GM23338 (cell line): ENCODE data around the gene CAPN10. TPM values are rescaled to one million over a fixed set of nuclear protein-coding genes. Genes with fewer than 3 reads are reported as not detected.

Experiments
- ATAC-seq: fragments of 200-7000 bp; cut with Tn5 transposase; 3 replicates; pipeline ENCODE4 v1.9.1; 2020
- DNase-seq: peaks from one replicate; pipeline ENCODE4 v3.0.0-alpha.2; 2015; ENCODE audit warnings: low spot score
- H2AFZ ChIP-seq: fragments of 200-600 bp; sonication (generic); 2 replicates; pipeline ENCODE4 v1.8.0; 2016; ENCODE audit warnings: antibody characterized with exemption, mild to moderate bottlenecking, moderate library complexity
- H3F3A ChIP-seq: fragments of 200-600 bp; sonication (generic); replicated peaks from 2 replicates; pipeline ENCODE4 v1.8.0; 2017; ENCODE audit warnings: antibody characterized with exemption, mixed run types, low read depth
- H3K27ac ChIP-seq: fragments of 200-600 bp; sonication (generic); 2 replicates; pipeline ENCODE4 v1.6.1; 2016; ENCODE audit warnings: low read depth
- H3K27me3 ChIP-seq: fragments of 200-600 bp; sonication (generic); 2 replicates; pipeline ENCODE4 v1.8.0; 2016; ENCODE audit warnings: mild to moderate bottlenecking, mixed run types, moderate library complexity; ENCODE audit not compliant: insufficient read depth
- H3K36me3 ChIP-seq: fragments of 200-600 bp; sonication (generic); 2 replicates; pipeline ENCODE4 v1.8.0; 2016; ENCODE audit warnings: mild to moderate bottlenecking; ENCODE audit not compliant: insufficient read depth
- H3K4me1 ChIP-seq: fragments of 200-600 bp; sonication (generic); 2 replicates; pipeline ENCODE4 v1.8.0; 2016; ENCODE audit warnings: mild to moderate bottlenecking, moderate library complexity; ENCODE audit not compliant: insufficient read depth
- H3K4me2 ChIP-seq: fragments of 200-600 bp; sonication (generic); 2 replicates; pipeline ENCODE4 v1.7.1; 2017; ENCODE audit warnings: mixed run types
- H3K4me3 ChIP-seq: fragments of 200-600 bp; sonication (generic); 2 replicates; pipeline ENCODE4 v1.6.1; 2016; ENCODE audit warnings: mixed run types
- H3K79me2 ChIP-seq: fragments of 200-600 bp; sonication (generic); replicated peaks from 2 replicates; pipeline ENCODE4 v1.8.0; 2017; ENCODE audit warnings: mild to moderate bottlenecking; ENCODE audit not compliant: insufficient read depth
- H3K9me2 ChIP-seq: fragments of 200-600 bp; sonication (generic); 2 replicates; pipeline ENCODE4 v1.8.0; 2017; ENCODE audit not compliant: insufficient read depth
- H4K20me1 ChIP-seq: fragments of 200-600 bp; sonication (generic); replicated peaks from 2 replicates; pipeline ENCODE4 v1.8.0; 2017; ENCODE audit warnings: mild to moderate bottlenecking; ENCODE audit not compliant: insufficient read depth
- H3K27ac Mint-ChIP-seq: 2 replicates; pipeline ENCODE4 v1.8.0; 2020; ENCODE audit warnings: inconsistent platforms, mild to moderate bottlenecking, moderate library complexity, mixed read lengths
- H3K27me3 Mint-ChIP-seq: 3 replicates; pipeline ENCODE4 v1.8.0; 2022; ENCODE audit warnings: low read depth, mild to moderate bottlenecking, moderate library complexity, mixed read lengths, inconsistent platforms; ENCODE audit not compliant: insufficient read depth, poor library complexity
- H3K36me3 Mint-ChIP-seq: 3 replicates; pipeline ENCODE4 v1.8.0; 2021; ENCODE audit warnings: low read depth, mild to moderate bottlenecking, inconsistent platforms, moderate library complexity, mixed read lengths
- H3K4me1 Mint-ChIP-seq: 3 replicates; pipeline ENCODE4 v1.8.0; 2020; ENCODE audit warnings: mild to moderate bottlenecking, inconsistent platforms, mixed read lengths
- H3K4me3 Mint-ChIP-seq: 3 replicates; pipeline ENCODE4 v1.8.0; 2021; ENCODE audit warnings: moderate library complexity, mild to moderate bottlenecking, inconsistent platforms, mixed read lengths
- H3K9me3 Mint-ChIP-seq: 3 replicates; pipeline ENCODE4 v1.8.0; 2020; ENCODE audit warnings: moderate library complexity, mild to moderate bottlenecking, inconsistent platforms, mixed read lengths
- CREB1 ChIP-seq: fragments of 250-450 bp; sonication (Bioruptor Pico); IDR thresholded peaks from 2 replicates; pipeline ENCODE4 v1.5.0; 2020; ENCODE audit warnings: low read depth, mild to moderate bottlenecking, moderate library complexity
- CTCF ChIP-seq, 2 experiments: fragments of 200-600 bp in 1 of 2; sonication (generic) in 1 of 2; conservative IDR thresholded peaks; 2 replicates each; pipeline versions ENCODE4 v1.5.1 to v1.6.1; 2016 to 2017; ENCODE audit warnings: antibody characterized with exemption in 2 of 2, low read depth in 2 of 2, mild to moderate bottlenecking in 2 of 2, moderate library complexity in 1 of 2
- ETS1 ChIP-seq: IDR thresholded peaks from 2 replicates; pipeline ENCODE4 v1.6.1; 2016; ENCODE audit warnings: antibody characterized with exemption
- EZH2 ChIP-seq: fragments of 200-600 bp; sonication (generic); IDR thresholded peaks from one replicate; pipeline ENCODE4 v1.8.0; 2017; ENCODE audit warnings: antibody characterized with exemption, mild to moderate bottlenecking, low read depth; ENCODE audit not compliant: unreplicated experiment
- EZH2phosphoT487 ChIP-seq: fragments of 200-600 bp; sonication (generic); IDR thresholded peaks from one replicate; pipeline ENCODE4 v1.8.1; 2018; ENCODE audit warnings: antibody characterized with exemption; ENCODE audit not compliant: unreplicated experiment
- JUNB ChIP-seq: IDR thresholded peaks from one replicate; pipeline ENCODE4 v1.6.1; 2016; ENCODE audit warnings: antibody characterized with exemption; ENCODE audit not compliant: unreplicated experiment
- NANOG ChIP-seq: IDR thresholded peaks from 2 replicates; pipeline ENCODE4 v1.6.1; 2016; ENCODE audit warnings: antibody characterized with exemption, borderline replicate concordance
- POLR2AphosphoS5 ChIP-seq: IDR thresholded peaks from 2 replicates; pipeline ENCODE4 v1.6.1; 2016; ENCODE audit warnings: antibody characterized with exemption, low read depth
- REST ChIP-seq: IDR thresholded peaks from one replicate; pipeline ENCODE4 v1.6.1; 2018; ENCODE audit warnings: antibody characterized with exemption; ENCODE audit not compliant: unreplicated experiment
- STAT1 ChIP-seq: IDR thresholded peaks from one replicate; pipeline ENCODE4 v1.6.1; 2016; ENCODE audit warnings: antibody characterized with exemption; ENCODE audit not compliant: unreplicated experiment
- ZNF114 ChIP-seq: fragments of 250-450 bp; sonication (Bioruptor Pico); IDR thresholded peaks from 2 replicates; pipeline ENCODE4 v1.5.0; 2020; ENCODE audit warnings: mild to moderate bottlenecking, moderate library complexity
- ZNF331 ChIP-seq: fragments of 250-450 bp; sonication (Bioruptor Pico); IDR thresholded peaks from 2 replicates; pipeline ENCODE4 v1.5.0; 2020; ENCODE audit warnings: low read depth, mild to moderate bottlenecking, moderate library complexity
- ZNF462 ChIP-seq: fragments of 250-450 bp; sonication (Bioruptor Pico); IDR thresholded peaks from 2 replicates; pipeline ENCODE4 v1.5.0; 2020; ENCODE audit warnings: mild to moderate bottlenecking, moderate library complexity
- polyA plus RNA-seq: library from polyadenylated mRNA; unstranded; fragments of >200 nt; fragmentation: Nextera tagmentation; extraction: Ambion mirVana; gene quantifications from 2 replicates; pipeline ENCODE4 v1.2.1, GENCODE V29; 2016
- total RNA-seq: library from RNA; depleted of rRNA; stranded (reverse); fragments of >200 nt; shearing (Covaris generic); gene quantifications from 2 replicates; pipeline ENCODE4 v1.2.3, GENCODE V29; 2014

The CAPN10 gene
- total and polyA plus RNA-seq, 2 experiments from 2014 or later: 30.2 to 59.8 TPM

GRCh38 chr2:240598311-240598911 lies 11.9 kb downstream of the CAPN10 start:
- no peaks in the 10 kb centered on the region for H3K27me3 ChIP-seq
- H4K20me1 ChIP-seq: peaks cover 1% of the 10 kb centered on the region
- peaks cover 1% of the 10 kb centered on the region for H3K27me3 Mint-ChIP-seq
- H3K4me2 ChIP-seq: no peak overlapping the region
- no peaks in the 10 kb centered on the region for H3K36me3 ChIP-seq
- TF ChIP-seq ZNF114 (CRISPR knock-in tag) (no peak), POLR2AphosphoS5 (no peak), EZH2phosphoT487 (no peak), EZH2 (no peak), STAT1 (no peak), ZNF331 (CRISPR knock-in tag) (no peak), ETS1 (no peak), NANOG (no peak), REST (no peak), ZNF462 (CRISPR knock-in tag) (no peak), CREB1 (CRISPR knock-in tag) (no peak), CTCF (conservative IDR thresholded peaks at IDR 0.05; ENCODE audit: low read depth in 2 of 2) (no peak), JUNB (no peak)
- no peak overlapping the region for H3K27ac ChIP-seq
- H2AFZ ChIP-seq: no peak overlapping the region
- no peaks in the 10 kb centered on the region for H3K79me2 ChIP-seq
- DNase-seq (no peak), ATAC-seq (no peak)
- no peak overlapping the region for H3K27ac Mint-ChIP-seq
- H3K4me3 Mint-ChIP-seq: no peak overlapping the region
- H3K9me2 ChIP-seq: no peaks in the 10 kb centered on the region
- H3K4me1 Mint-ChIP-seq: no peaks in the 10 kb centered on the region; the same call in 2 of the 3 replicates
- H3K4me3 ChIP-seq: no peak overlapping the region
- H3K36me3 Mint-ChIP-seq: peaks cover 2% of the 10 kb centered on the region; the same call in 1 of the 3 replicates
- no peaks in the 10 kb centered on the region for H3K4me1 ChIP-seq
- no peaks in the 10 kb centered on the region for H3F3A ChIP-seq
- no peaks in the 10 kb centered on the region for H3K9me3 Mint-ChIP-seq
